ENCODE data around the gene LRMDA. TPM values are rescaled to one million over a fixed set of nuclear protein-coding genes. Genes with fewer than 3 reads are reported as not detected.

Gene LRMDA
- total and polyA plus RNA-seq, 2 of the 8 experiments (the other 6 are each of a cell fraction or from before 2014, with no cell fraction given), result 0.86 to 2.8 TPM

- no peak for TF ChIP-seq CHD7 (IDR thresholded peaks at IDR 0.05; ENCODE audit: insufficient replicate concordance, low read length)
- no peak for TF ChIP-seq RAD21 (IDR thresholded peaks at IDR 0.05 in 1 of 2, conservative IDR thresholded peaks at IDR 0.05 in 1 of 2; ENCODE audit: low read depth in 2 of 2, low read length in 2 of 2)
- TF ChIP-seq ZNF274 (IDR thresholded peaks at IDR 0.05; ENCODE audit: borderline replicate concordance, extremely low read depth, low read length), result no peak
- TF ChIP-seq CREB1 (IDR thresholded peaks at IDR 0.05), result no peak
- no peak for TF ChIP-seq SIRT6 (IDR thresholded peaks at IDR 0.05; ENCODE audit: low read length)
Observed at GRCh38 chr10:76492678-76493472, 1061.5 kb downstream of the LRMDA start (continued).
